Right lobe of liver (tissue), 6 donors: ENCODE results near the gene STRN4. TPM values are rescaled to one million over a fixed set of nuclear protein-coding genes. Genes with fewer than 3 reads are reported as not detected.
"Not testable (repeated sequence)": the region's sequence is repeated elsewhere in the genome, so short reads cannot be mapped to it uniquely, and the experiment has no call there.

ENCODE experiments used
- ATAC-seq, 4 donors: fragments of 200-7000 bp; cut with Tn5 transposase; one replicate each; pipeline ENCODE4 v1.9.1; 2020; ENCODE audit warnings: mild to moderate bottlenecking in 4 of 4, moderate library complexity in 4 of 4
- DNase-seq, 3 donors: peaks; one replicate each; pipeline ENCODE4 v3.0.0-alpha.2; 2020
- H3K27ac ChIP-seq, 3 donors: fragments of 200-600 bp; one replicate each; pipeline ENCODE4 v1.8.0; 2022
- H3K27me3 ChIP-seq, 2 donors: fragments of 200-600 bp; one replicate each; pipeline ENCODE4 v1.8.0; 2022
- H3K36me3 ChIP-seq, 4 donors: fragments of 200-600 bp; sonication (generic) in 1 of 4; one replicate each; pipeline versions ENCODE4 v1.5.1 to v1.8.0; 2017 to 2022; ENCODE audit warnings: control low read depth in 1 of 4
- H3K4me1 ChIP-seq, 4 donors: fragments of 200-600 bp; sonication (generic) in 1 of 4; one replicate each; pipeline versions ENCODE4 v1.5.1 to v1.8.0; 2017 to 2022; ENCODE audit warnings: control low read depth in 1 of 4
- H3K4me3 ChIP-seq, 3 donors: fragments of 200-600 bp; one replicate each; pipeline ENCODE4 v1.8.0; 2022
- H3K9me3 ChIP-seq, 4 donors: fragments of 200-600 bp; sonication (generic) in 1 of 4; one replicate each; pipeline versions ENCODE4 v1.5.1 to v1.8.0; 2017 to 2022; ENCODE audit warnings: control low read depth in 1 of 4
- CTCF ChIP-seq, 4 donors: fragments of 200-600 bp in 3 of 4; fragments of 450-650 bp in 1 of 4; IDR thresholded peaks; one replicate each; pipeline versions ENCODE4 v1.5.1 to v1.8.0; 2016 to 2022; ENCODE audit warnings: antibody characterized with exemption in 4 of 4, mild to moderate bottlenecking in 2 of 4
- POLR2A ChIP-seq: fragments of 450-650 bp; IDR thresholded peaks from one replicate; pipeline ENCODE4 v1.6.1; 2017; ENCODE audit warnings: antibody characterized with exemption, mild to moderate bottlenecking
- WGBS: methylation state at CpG from one replicate; pipeline ENCODE4 v1.1.6; 2018; ENCODE audit warnings: low coverage, low lambda C conversion rate; ENCODE audit not compliant: insufficient coverage; ENCODE audit errors: missing lambda C conversion rate; 5-methylcytosine and 5-hydroxymethylcytosine counted together
- intact Hi-C, 2 donors: fragments of 100-400 bp; cut with DNase I; formaldehyde crosslinking; loops; one replicate each; pipeline versions ENCODE4 v1.11.2 to v1.14.1; 2022
- total RNA-seq, 6 experiments: library from RNA; depleted of rRNA in 2 of 6; stranded (reverse); fragments of >200 nt in 2 of 6; fragmentation: NEBNext Ultra II Directional in 3 of 6; extraction: Animal tissue kit (Norgen Biotek cat#: 25700) in 3 of 6; gene quantifications; one replicate each; pipeline versions ENCODE4 v1.1.0 to v1.2.4, GENCODE V29; 2016 to 2023
- donor health status: DM: no; HTN: yes; CAD: no.
- donor health status: DM: no; HTN: no; CAD: no.
- donor health status: DM: no; HTN: no; CAD: no.
- donor health status: DM: no; HTN: yes; CAD: no.
- donor health status: DM: no; HTN: yes; CAD: no.

STRN4 gene
- total RNA-seq, 6 experiments from 2014 or later = 16.9 to 28.1 (median 23.7) TPM

DNA sequence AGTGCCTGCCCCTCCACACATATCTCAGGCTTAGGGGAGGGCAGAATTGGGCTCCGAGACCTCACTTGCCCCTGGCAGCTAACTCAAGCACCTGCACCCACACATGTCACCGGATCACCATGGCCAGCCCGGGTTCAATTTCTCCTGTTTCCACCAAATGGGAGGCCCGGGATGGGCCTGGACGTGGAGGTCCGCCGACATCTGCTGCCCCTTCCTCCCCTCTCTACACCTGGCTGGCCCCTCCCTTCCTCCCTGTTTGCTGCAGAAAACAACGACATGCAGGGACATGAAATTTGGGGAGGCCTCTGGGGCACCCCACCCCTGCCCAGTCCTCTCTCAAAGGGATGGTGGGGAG lies 30.7 kb downstream of the STRN4 start:
- peak overlapping the region; percentile 93 to 98 (median 94) for H3K27ac ChIP-seq
- TF ChIP-seq CTCF (IDR thresholded peaks at IDR 0.05) (no peak), POLR2A (no peak)
- 20% methylated on average over 8 of the region's 8 CpGs for WGBS
- H3K36me3 ChIP-seq = peaks cover 0 to 5% (median 0%) of the 10 kb centered on the region in 4 donors
- H3K4me1 ChIP-seq = peaks cover 0 to 17% (median 5%) of the 10 kb centered on the region in 4 donors
- intact Hi-C loops = no loop called here
- ATAC-seq = no peak
- peak overlapping the region; percentile 64 to 69 (median 66) for H3K4me3 ChIP-seq
- DNase-seq = no peak
- no peaks in the 10 kb centered on the region for H3K27me3 ChIP-seq
- H3K9me3 ChIP-seq = no peaks in the 10 kb centered on the region

GRCh38 chr19:46714444-46715106 lies 31.7 kb downstream of the STRN4 start:
- Histone ChIP-seq H3K9me3 (no peaks in the 10 kb centered on the region), H3K4me3 (peak overlapping the region; percentile 64 to 73 (median 66)), H3K4me1 (peaks cover 0 to 17% (median 5%) of the 10 kb centered on the region in 4 donors), H3K27ac (peak overlapping the region; percentile 93 to 98 (median 94)), H3K27me3 (no peaks in the 10 kb centered on the region), H3K36me3 (peaks cover 0 to 5% (median 2%) of the 10 kb centered on the region in 4 donors)
- TF ChIP-seq POLR2A (no peak), CTCF (IDR thresholded peaks at IDR 0.05) (no peak)
- DNase-seq (peak in 1 of 3 donors; percentile 70), ATAC-seq (peak; percentile 46 to 50 (median 48))
- WGBS = 0% methylated on average over 8 of the region's 12 CpGs
- intact Hi-C loops = no loop called here

GRCh38 chr19:46713781-46714443 lies 32.3 kb downstream of the STRN4 start:
- intact Hi-C loops = no loop called here
- H3K4me3 ChIP-seq = peak overlapping the region; percentile 64 to 73 (median 66)
- peak; percentile 95 to 96 (median 95) for DNase-seq
- peak overlapping the region; percentile 93 to 98 (median 94) for H3K27ac ChIP-seq
- ATAC-seq = peak; percentile 75 to 86 (median 80)
- H3K36me3 ChIP-seq = peaks cover 0 to 11% (median 4%) of the 10 kb centered on the region in 4 donors
- H3K9me3 ChIP-seq = no peaks in the 10 kb centered on the region
- peaks cover 0 to 17% (median 5%) of the 10 kb centered on the region in 4 donors for H3K4me1 ChIP-seq
- WGBS = under 1% methylated on average over 32 of the region's 39 CpGs
- no peak for TF ChIP-seq CTCF (IDR thresholded peaks at IDR 0.05)
- no peak for TF ChIP-seq POLR2A
- no peaks in the 10 kb centered on the region for H3K27me3 ChIP-seq

- H3K4me3 ChIP-seq, H3K27me3 ChIP-seq, DNase-seq, intact Hi-C loops, H3K9me3 ChIP-seq, ATAC-seq: not testable (repeated sequence)
- Histone ChIP-seq H3K4me1 (peaks cover 0 to 17% (median 5%) of the 10 kb centered on the region in 4 donors), H3K27ac (peak overlapping the region in 1 of 3 donors; percentile 94), H3K36me3 (peaks cover 0 to 11% (median 6%) of the 10 kb centered on the region in 4 donors)
- 89% methylated on average over 6 of the region's 6 CpGs for WGBS
Observed at GRCh38 chr19:46712768-46713338, 33.4 kb downstream of the STRN4 start.

- Histone ChIP-seq H3K4me1 (peaks cover 0 to 13% (median 5%) of the 10 kb centered on the region in 4 donors), H3K27me3 (no peaks in the 10 kb centered on the region), H3K9me3 (no peaks in the 10 kb centered on the region), H3K27ac (no peak overlapping the region), H3K36me3 (peaks cover 0 to 11% (median 7%) of the 10 kb centered on the region in 4 donors), H3K4me3 (no peak overlapping the region)
- TF ChIP-seq CTCF (IDR thresholded peaks at IDR 0.05) (no peak), POLR2A (no peak)
- intact Hi-C loops = no loop called here
- WGBS = 83% methylated on average over 20 of the region's 25 CpGs
- no peak for ATAC-seq
- DNase-seq = no peak
Observed at GRCh38 chr19:46710687-46711086, 35.6 kb downstream of the STRN4 start.
